ENCODE measurements around the gene AGBL4. TPM values are rescaled to one million over a fixed set of nuclear protein-coding genes. Genes with fewer than 3 reads are reported as not detected.

Gene AGBL4
- total and polyA plus RNA-seq, 2 of the 4 experiments (the other 2 are of a cell fraction): not detected

DNA sequence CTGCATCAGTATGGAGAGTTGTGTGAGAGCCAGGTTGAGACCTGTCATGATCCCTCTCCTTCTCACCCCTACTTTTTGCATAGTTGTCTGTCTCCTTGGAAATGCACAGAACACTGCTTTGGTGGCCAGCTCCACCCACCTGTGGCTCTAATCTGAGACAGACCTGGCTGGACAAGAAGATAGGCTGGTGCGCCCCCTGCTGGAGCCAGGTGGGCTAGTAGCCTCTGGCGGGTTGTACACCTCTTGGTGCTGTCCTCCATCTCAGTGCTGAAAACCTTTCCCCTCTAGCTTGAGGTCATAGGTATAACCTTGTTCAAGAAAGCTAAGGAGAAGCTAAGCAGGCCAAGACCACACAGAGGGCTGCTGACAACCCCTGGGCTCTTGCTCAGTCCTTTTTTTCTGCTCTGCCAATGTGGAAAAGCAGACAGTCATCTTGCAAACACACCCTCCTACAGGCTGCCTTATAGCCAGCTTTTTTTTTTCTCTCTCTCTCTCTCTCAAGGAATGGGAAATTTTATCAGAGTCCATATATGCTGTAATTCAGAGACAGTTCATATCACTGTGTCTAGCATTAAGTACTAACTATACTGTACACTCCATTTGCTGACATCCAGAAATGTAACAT lies 1492.9 kb downstream of the AGBL4 start:
- Histone ChIP-seq H4K8ac (ENCODE audit: low read depth in 2 of 2, low read length in 2 of 2) (no peak overlapping the region), H2BK15ac (ENCODE audit: low read depth, low read length) (no peak overlapping the region), H3K56ac (ENCODE audit: extremely low read depth, insufficient read depth, low read length) (no peak overlapping the region), H3K9me3 (ENCODE audit: control insufficient read depth, insufficient read depth, low read length) (no peaks in the 10 kb centered on the region), H2AK9ac (replicated peaks; ENCODE audit: low read depth, low read length, poor library complexity) (peak overlapping the region; percentile 26), H3K27ac (ENCODE audit: insufficient read depth, low read length) (no peak overlapping the region), H4K20me1 (ENCODE audit: insufficient read depth, low read length) (no peaks in the 10 kb centered on the region), H2BK20ac (ENCODE audit: low read depth, low read length) (no peak overlapping the region), H2BK5ac (ENCODE audit: low read depth, low read length, poor library complexity, severe bottlenecking) (no peak overlapping the region), H2AFZ (replicated peaks; ENCODE audit: low read length, poor library complexity) (no peak overlapping the region), H4K91ac (ENCODE audit: insufficient read depth, low read depth, low read length) (no peak overlapping the region), H3K4ac (ENCODE audit: low read depth, low read length) (no peak overlapping the region), H3K23ac (ENCODE audit: low read depth, low read length) (no peak overlapping the region), H3K14ac (replicated peaks; ENCODE audit: low read depth, low read length) (no peak overlapping the region), H3K36me3 (ENCODE audit: control insufficient read depth, insufficient read depth, low read length) (no peaks in the 10 kb centered on the region), H3K4me1 (ENCODE audit: control insufficient read depth, insufficient read depth, low read length) (peaks cover 1% of the 10 kb centered on the region; the same call in 1 of the 2 replicates), H3K18ac (ENCODE audit: low read depth, low read length) (no peak overlapping the region), H3K9me1 (ENCODE audit: insufficient read depth, low read length) (no peaks in the 10 kb centered on the region), H4K5ac (ENCODE audit: low read depth, low read length) (no peak overlapping the region), H3K27me3 (ENCODE audit: control insufficient read depth, insufficient read depth, low read length) (no peaks in the 10 kb centered on the region), H3K4me2 (ENCODE audit: low read depth, low read length) (no peak overlapping the region), H3K9ac (ENCODE audit: low read depth, low read length) (no peak overlapping the region), H3K79me1 (ENCODE audit: low read depth in 1 of 2, low read length in 2 of 2) (no peaks in the 10 kb centered on the region), H3K4me3 (ENCODE audit: insufficient read depth, low read depth, low read length) (no peak overlapping the region), H2BK120ac (ENCODE audit: low read depth, low read length) (no peak overlapping the region), H2AK5ac (ENCODE audit: low read depth, low read length) (no peak overlapping the region)
- no CpG with 5 or more reads among the region's 2 CpGs for WGBS, 2 experiments (ENCODE audit: extremely low coverage in 2 of 2, insufficient read length in 1 of 2)
- ChIA-PET CTCF (no interaction called here), POLR2A (ENCODE audit: unreplicated experiment) (no interaction called here)
- BruUV-seq (replicated peaks): no TSS peak
- intact Hi-C loops (cut with micrococcal nuclease): no loop called here
- TF ChIP-seq RAD21 (IDR thresholded peaks at IDR 0.05; ENCODE audit: low read length) (peak; percentile 35), SMC3 (IDR thresholded peaks at IDR 0.05; ENCODE audit: low read depth, low read length) (0 out of 2 replicates have a peak, but pooled peaks have one; percentile 18), CEBPB (IDR thresholded peaks at IDR 0.05; ENCODE audit: low read depth, low read length) (no peak)
- TF ChIP-seq, protein P1, sequence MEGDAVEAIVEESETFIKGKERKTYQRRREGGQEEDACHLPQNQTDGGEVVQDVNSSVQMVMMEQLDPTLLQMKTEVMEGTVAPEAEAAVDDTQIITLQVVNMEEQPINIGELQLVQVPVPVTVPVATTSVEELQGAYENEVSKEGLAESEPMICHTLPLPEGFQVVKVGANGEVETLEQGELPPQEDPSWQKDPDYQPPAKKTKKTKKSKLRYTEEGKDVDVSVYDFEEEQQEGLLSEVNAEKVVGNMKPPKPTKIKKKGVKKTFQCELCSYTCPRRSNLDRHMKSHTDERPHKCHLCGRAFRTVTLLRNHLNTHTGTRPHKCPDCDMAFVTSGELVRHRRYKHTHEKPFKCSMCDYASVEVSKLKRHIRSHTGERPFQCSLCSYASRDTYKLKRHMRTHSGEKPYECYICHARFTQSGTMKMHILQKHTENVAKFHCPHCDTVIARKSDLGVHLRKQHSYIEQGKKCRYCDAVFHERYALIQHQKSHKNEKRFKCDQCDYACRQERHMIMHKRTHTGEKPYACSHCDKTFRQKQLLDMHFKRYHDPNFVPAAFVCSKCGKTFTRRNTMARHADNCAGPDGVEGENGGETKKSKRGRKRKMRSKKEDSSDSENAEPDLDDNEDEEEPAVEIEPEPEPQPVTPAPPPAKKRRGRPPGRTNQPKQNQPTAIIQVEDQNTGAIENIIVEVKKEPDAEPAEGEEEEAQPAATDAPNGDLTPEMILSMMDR (conservative IDR thresholded peaks at IDR 0.05; ENCODE audit: low read depth, low read length): peak; percentile 53
- peak; percentile 81 for ATAC-seq (ENCODE audit: low read depth)
- in situ Hi-C loops (cut with MboI; ENCODE audit: low sequenced_read_pairs): no loop called here
- dilution Hi-C loops (cut with HindIII; ENCODE audit: low sequenced_read_pairs, unreplicated experiment): no loop called here
- DNase-seq: peak; percentile 29
